A673 (cell line): ENCODE measurements around the gene AEN. TPM values are rescaled to one million over a fixed set of nuclear protein-coding genes. Genes with fewer than 3 reads are reported as not detected.

Experiments
- BruUV-seq: library from RNA; stranded (reverse); fragments of 400-500 nt; replicated peaks from 2 replicates; lab custom pipeline; 2021; lab: Mats Ljungman, UMichigan
- CTCF ChIA-PET: fragments of 300-600 bp; sonication (Branson Sonifier 250); formaldehyde crosslinking; loops from one replicate; lab custom pipeline; 2022; ENCODE audit warnings: antibody characterized with exemption; lab: Charles Lee
- POLR2A ChIA-PET: fragments of 300-600 bp; sonication (Branson Sonifier 250); formaldehyde crosslinking; loops from one replicate; lab custom pipeline; 2022; ENCODE audit warnings: antibody characterized with exemption; ENCODE audit not compliant: low non-redundant PET; lab: Charles Lee
- DNase-seq: peaks from one replicate; pipeline ENCODE4 v3.0.0-alpha.2; 2015; ENCODE audit warnings: low spot score
- H3K27ac ChIP-seq: fragments of 200-600 bp; sonication (generic); 2 replicates; pipeline ENCODE4 v1.5.1; 2016; ENCODE audit warnings: mixed run types, low read depth, mild to moderate bottlenecking, mixed read lengths, antibody characterized with exemption, low read length; ENCODE audit not compliant: poor library complexity, severe bottlenecking
- H3K27me3 ChIP-seq: fragments of 200-600 bp; sonication (generic); replicated peaks from 2 replicates; pipeline ENCODE4 v1.6.1; 2017; ENCODE audit warnings: mixed run types, low read depth, mild to moderate bottlenecking, mixed read lengths, antibody characterized with exemption, low read length; ENCODE audit not compliant: insufficient read depth, poor library complexity
- H3K36me3 ChIP-seq: fragments of 200-600 bp; sonication (generic); 2 replicates; pipeline ENCODE4 v1.6.1; 2016; ENCODE audit warnings: mixed run types, mild to moderate bottlenecking, mixed read lengths, antibody characterized with exemption, low read length; ENCODE audit not compliant: insufficient read depth, poor library complexity, severe bottlenecking
- H3K4me1 ChIP-seq: fragments of 200-600 bp; sonication (generic); 2 replicates; pipeline ENCODE4 v1.6.1; 2017; ENCODE audit warnings: mixed run types, mild to moderate bottlenecking, mixed read lengths, antibody characterized with exemption, low read length; ENCODE audit not compliant: insufficient read depth, poor library complexity, severe bottlenecking
- H3K4me3 ChIP-seq: fragments of 200-600 bp; sonication (generic); 2 replicates; pipeline ENCODE4 v1.5.1; 2016; ENCODE audit warnings: low read depth, mixed run types, mild to moderate bottlenecking, mixed read lengths, low read length; ENCODE audit not compliant: poor library complexity, severe bottlenecking
- H3K9me3 ChIP-seq: fragments of 200-600 bp; sonication (generic); 2 replicates; pipeline ENCODE4 v1.6.1; 2016; ENCODE audit warnings: mixed run types, low read depth, mild to moderate bottlenecking, mixed read lengths, antibody characterized with exemption, low read length; ENCODE audit not compliant: poor library complexity, severe bottlenecking
- EZH2 ChIP-seq: fragments of 200-600 bp; sonication (generic); IDR thresholded peaks from 2 replicates; pipeline ENCODE4 v1.6.1; 2017; ENCODE audit warnings: borderline replicate concordance, low read depth, mild to moderate bottlenecking, mixed read lengths, antibody characterized with exemption, low read length; ENCODE audit not compliant: poor library complexity, severe bottlenecking
- intact Hi-C: fragments of 100-400 bp; cut with micrococcal nuclease; formaldehyde crosslinking; loops from one replicate; pipeline ENCODE4 v1.10.0; 2022; ENCODE audit not compliant: unreplicated experiment
- total RNA-seq: library from RNA; stranded (reverse); gene quantifications from 2 replicates; pipeline ENCODE4 v1.2.3, GENCODE V29; 2021
- TF ChIP-seq, protein P1 (sequence below): fragments of 300-800, 200-600 bp; sonication (generic); conservative IDR thresholded peaks from 2 replicates; pipeline ENCODE4 v1.5.1; 2017; ENCODE audit warnings: low read depth, mild to moderate bottlenecking, antibody characterized with exemption, low read length, moderate library complexity, mixed read lengths

AEN gene
- total RNA-seq, 1 experiment from 2014 or later = 52.4 TPM

- intact Hi-C loops = no loop called here
- ChIA-PET CTCF (no interaction called here), POLR2A (no interaction called here)
- Histone ChIP-seq H3K4me3 (no peak overlapping the region), H3K27me3 (no peaks in the 10 kb centered on the region), H3K27ac (no peak overlapping the region), H3K4me1 (no peaks in the 10 kb centered on the region), H3K9me3 (no peaks in the 10 kb centered on the region), H3K36me3 (no peaks in the 10 kb centered on the region)
- no peak for DNase-seq
- TF ChIP-seq, protein P1, sequence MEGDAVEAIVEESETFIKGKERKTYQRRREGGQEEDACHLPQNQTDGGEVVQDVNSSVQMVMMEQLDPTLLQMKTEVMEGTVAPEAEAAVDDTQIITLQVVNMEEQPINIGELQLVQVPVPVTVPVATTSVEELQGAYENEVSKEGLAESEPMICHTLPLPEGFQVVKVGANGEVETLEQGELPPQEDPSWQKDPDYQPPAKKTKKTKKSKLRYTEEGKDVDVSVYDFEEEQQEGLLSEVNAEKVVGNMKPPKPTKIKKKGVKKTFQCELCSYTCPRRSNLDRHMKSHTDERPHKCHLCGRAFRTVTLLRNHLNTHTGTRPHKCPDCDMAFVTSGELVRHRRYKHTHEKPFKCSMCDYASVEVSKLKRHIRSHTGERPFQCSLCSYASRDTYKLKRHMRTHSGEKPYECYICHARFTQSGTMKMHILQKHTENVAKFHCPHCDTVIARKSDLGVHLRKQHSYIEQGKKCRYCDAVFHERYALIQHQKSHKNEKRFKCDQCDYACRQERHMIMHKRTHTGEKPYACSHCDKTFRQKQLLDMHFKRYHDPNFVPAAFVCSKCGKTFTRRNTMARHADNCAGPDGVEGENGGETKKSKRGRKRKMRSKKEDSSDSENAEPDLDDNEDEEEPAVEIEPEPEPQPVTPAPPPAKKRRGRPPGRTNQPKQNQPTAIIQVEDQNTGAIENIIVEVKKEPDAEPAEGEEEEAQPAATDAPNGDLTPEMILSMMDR = no peak
- TF ChIP-seq EZH2 = no peak
- BruUV-seq = no TSS peak
Observed at GRCh38 chr15:88646951-88647350, 25.8 kb downstream of the AEN start.

DNA sequence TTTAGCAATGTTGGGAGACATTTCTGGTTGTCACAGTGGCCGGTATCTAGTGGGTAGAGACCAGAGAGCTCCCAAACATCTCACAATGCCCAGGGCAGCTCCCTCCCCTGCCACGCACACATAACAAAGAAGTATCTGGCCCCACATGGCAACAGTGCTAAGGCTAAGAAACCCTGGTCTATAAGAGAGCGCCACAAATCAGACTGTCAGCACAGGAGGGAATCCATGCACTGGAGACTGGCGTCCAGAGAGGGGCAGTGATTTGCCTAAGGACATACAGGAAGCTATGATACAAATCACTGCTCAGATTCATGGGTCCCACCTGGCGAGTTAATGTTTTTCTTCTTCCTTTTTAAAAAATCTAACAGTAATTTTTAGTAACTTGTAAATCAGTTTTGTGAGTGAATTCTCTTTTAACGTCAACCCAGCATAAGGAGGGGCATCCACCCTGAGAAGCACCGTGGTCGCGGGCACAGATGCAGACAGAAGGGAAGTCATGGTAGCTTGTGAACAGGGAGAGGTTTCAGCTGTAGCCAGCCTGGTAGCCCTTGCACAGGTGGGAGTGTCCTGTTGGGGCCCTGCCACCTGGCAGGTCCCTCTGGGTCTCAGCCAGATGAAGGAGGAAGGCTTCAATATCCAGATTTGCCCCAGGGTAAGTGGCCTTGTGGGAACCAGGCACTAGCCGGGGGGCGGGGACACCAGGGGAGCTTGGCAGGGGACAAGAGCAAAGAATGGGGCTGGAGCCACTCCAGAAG is 26.4 kb downstream of the AEN start:
- TF ChIP-seq, protein P1 = no peak
- no peak for TF ChIP-seq EZH2
- no peak for DNase-seq
- Histone ChIP-seq H3K27me3 (no peaks in the 10 kb centered on the region), H3K27ac (no peak overlapping the region), H3K4me3 (no peak overlapping the region), H3K9me3 (no peaks in the 10 kb centered on the region), H3K36me3 (no peaks in the 10 kb centered on the region), H3K4me1 (no peaks in the 10 kb centered on the region)
- CTCF ChIA-PET = no interaction called here
- intact Hi-C loops = no loop called here
- POLR2A ChIA-PET = no interaction called here
- BruUV-seq = no TSS peak

DNA sequence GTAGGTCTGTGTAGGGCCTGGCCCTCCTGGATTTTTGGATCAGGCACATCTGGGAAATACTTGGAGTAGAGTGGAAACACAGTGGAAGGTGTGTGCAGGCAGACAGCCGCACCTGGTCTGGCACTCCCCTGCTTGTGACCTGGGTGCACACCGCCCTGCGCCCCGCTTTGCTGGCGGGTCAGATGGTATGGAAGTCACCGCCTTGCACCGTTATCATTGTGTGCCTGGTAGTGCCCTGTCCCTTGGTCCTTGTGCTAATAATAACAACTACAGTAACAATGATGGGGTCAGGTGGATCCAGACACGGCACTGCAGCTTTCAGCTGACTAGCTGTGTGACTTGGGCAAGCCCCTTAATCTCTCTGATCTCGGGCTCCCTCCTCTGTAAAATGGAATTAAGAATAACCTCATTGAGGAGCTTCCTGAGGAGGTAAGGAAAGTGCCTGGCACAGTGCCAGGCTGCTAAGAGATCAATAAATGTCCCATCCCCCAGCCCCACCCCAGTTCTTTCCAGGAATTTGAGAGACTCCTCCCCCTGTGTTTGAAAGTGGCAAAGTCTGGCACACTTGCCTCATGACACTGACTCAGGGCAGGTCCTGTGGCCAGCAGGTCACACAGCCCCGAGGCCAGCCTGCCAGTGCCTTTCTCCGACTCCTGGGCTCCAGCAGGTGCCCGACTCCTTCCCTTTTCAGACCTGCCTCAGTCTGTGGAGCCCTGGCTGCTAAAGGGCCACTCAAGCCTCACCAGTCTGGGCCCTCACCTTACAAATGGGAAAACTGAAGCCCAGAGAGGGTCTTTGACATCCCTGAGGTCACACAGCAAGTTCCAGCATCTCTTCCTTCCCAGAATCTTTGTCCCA is 27.4 kb downstream of the AEN start:
- ChIA-PET POLR2A (no interaction called here), CTCF (no interaction called here)
- Histone ChIP-seq H3K36me3 (no peaks in the 10 kb centered on the region), H3K27me3 (no peaks in the 10 kb centered on the region), H3K4me1 (no peaks in the 10 kb centered on the region), H3K4me3 (no peak overlapping the region), H3K27ac (no peak overlapping the region), H3K9me3 (no peaks in the 10 kb centered on the region)
- intact Hi-C loops = no loop called here
- no TSS peak for BruUV-seq
- TF ChIP-seq EZH2 = no peak
- TF ChIP-seq, protein P1 = no peak
- no peak for DNase-seq
